BJ (cell line): ENCODE data around the gene PDZD4. TPM values are rescaled to one million over a fixed set of nuclear protein-coding genes. Genes with fewer than 3 reads are reported as not detected.

Experiments used
- CTCF ChIA-PET: fragments of 350-600 bp; formaldehyde crosslinking; extraction: SDS; loops from one replicate; lab custom pipeline; 2021; ENCODE audit warnings: antibody characterized with exemption, inconsistent platforms; lab: Yijun Ruan, JAX
- POLR2A ChIA-PET: fragments of 300-600 bp; sonication (Branson Sonifier 250); formaldehyde crosslinking; extraction: SDS; loops from one replicate; lab custom pipeline; 2021; ENCODE audit warnings: antibody characterized with exemption; lab: Charles Lee
- DNase-seq: peaks from one replicate; pipeline ENCODE4 v3.0.0-alpha.2; 2011; ENCODE audit warnings: low read depth
- H3K27me3 ChIP-seq: 2 replicates; pipeline ENCODE4 v1.6.0; 2011; ENCODE audit warnings: low read length; ENCODE audit not compliant: control insufficient read depth, insufficient read depth
- H3K36me3 ChIP-seq: 2 replicates; pipeline ENCODE4 v1.5.1; 2011; ENCODE audit warnings: low read length; ENCODE audit not compliant: control insufficient read depth, insufficient read depth
- H3K4me3 ChIP-seq: 2 replicates; pipeline ENCODE4 v1.5.1; 2011; ENCODE audit warnings: low read depth, mild to moderate bottlenecking, control low read depth, low read length
- polyA plus RNA-seq: library from polyadenylated mRNA; depleted of rRNA; stranded (reverse); fragments of >200 nt; gene quantifications from 2 replicates; pipeline ENCODE4 v1.2.3, GENCODE V29; 2011
- TF ChIP-seq, protein P1 (sequence below): IDR thresholded peaks from 2 replicates; pipeline ENCODE4 v1.5.1; 2011; ENCODE audit warnings: low read depth, mild to moderate bottlenecking, control low read depth, inconsistent platforms, low read length, moderate library complexity; ENCODE audit not compliant: insufficient read depth

The PDZD4 gene
- polyA plus RNA-seq, 1 experiment, result 0.82 TPM

DNA sequence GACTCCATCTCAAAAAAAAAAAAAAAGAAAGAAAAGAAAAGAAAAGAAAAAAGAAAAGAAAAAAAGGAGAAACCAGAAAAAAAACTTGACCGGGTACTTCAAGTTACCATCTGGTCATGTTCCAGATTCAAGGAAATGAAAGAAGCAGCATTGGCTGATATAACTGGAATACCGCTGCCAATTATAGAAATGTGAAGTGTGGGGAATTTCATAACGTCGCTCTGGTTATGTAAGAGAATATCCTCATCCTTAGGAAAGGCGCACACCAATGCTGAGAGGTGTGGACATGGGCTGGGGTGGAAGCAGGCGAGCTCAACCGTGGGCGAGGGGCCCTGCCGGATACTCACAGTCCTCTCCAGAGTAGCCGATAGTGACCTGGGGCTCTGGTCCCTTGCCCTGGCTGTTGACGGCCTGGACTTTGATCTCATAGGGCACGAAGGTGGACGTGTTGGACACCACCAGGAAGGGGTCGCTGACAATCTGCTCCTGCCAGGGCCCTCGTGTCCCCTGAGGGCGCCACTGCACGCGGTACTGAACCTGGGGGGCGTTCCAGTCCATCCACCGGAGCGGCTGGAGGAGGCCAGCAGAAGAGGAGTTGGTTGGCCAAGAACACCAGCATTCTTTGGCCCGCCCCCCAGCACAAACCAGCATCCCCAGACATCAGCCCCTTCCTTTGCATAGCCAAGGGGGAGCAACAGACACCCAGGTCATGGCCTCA, 36.1 kb upstream of the PDZD4 start:
- POLR2A ChIA-PET, result no interaction called here
- TF ChIP-seq, protein P1, sequence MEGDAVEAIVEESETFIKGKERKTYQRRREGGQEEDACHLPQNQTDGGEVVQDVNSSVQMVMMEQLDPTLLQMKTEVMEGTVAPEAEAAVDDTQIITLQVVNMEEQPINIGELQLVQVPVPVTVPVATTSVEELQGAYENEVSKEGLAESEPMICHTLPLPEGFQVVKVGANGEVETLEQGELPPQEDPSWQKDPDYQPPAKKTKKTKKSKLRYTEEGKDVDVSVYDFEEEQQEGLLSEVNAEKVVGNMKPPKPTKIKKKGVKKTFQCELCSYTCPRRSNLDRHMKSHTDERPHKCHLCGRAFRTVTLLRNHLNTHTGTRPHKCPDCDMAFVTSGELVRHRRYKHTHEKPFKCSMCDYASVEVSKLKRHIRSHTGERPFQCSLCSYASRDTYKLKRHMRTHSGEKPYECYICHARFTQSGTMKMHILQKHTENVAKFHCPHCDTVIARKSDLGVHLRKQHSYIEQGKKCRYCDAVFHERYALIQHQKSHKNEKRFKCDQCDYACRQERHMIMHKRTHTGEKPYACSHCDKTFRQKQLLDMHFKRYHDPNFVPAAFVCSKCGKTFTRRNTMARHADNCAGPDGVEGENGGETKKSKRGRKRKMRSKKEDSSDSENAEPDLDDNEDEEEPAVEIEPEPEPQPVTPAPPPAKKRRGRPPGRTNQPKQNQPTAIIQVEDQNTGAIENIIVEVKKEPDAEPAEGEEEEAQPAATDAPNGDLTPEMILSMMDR, result no peak
- Histone ChIP-seq H3K4me3 (no peak overlapping the region), H3K36me3 (peaks cover 6% of the 10 kb centered on the region), H3K27me3 (no peaks in the 10 kb centered on the region)
- DNase-seq, result no peak
- CTCF ChIA-PET, result no interaction called here

DNA sequence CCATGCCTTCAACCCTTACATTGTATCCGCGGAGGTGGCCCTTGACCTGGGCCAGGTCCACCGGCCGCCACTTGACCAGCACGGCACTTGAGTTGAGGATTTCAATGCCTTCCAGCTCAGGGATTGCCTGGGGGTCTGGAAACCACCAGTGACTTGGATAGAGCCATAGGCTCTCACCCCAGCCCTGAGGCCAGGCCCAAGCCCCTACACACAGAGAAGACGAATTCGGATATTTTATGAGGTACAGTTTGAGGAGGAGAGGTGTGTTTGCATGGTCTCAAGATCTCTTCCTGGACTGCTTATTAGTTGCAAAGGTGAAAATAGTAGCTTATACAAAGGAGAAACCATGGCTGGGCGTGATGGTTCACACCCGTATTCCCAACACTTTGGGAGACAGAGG, 35.3 kb upstream of the PDZD4 start:
- Histone ChIP-seq H3K4me3 (no peak overlapping the region), H3K27me3 (no peaks in the 10 kb centered on the region), H3K36me3 (peaks cover 6% of the 10 kb centered on the region)
- ChIA-PET CTCF (no interaction called here), POLR2A (no interaction called here)
- TF ChIP-seq, protein P1, result no peak
- DNase-seq, result no peak

DNA sequence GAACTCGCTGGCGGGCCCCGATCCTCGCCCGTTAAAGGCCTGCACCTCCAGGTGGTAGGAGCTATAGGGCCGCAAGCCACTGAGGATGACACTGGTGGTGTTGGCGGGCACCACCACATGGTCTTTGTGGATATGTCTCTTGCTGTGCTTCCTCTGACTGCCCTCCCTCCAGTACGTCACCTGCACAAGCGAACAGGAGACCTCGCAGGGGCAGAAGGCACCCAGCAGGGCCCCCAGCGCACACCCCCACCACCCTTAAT, 34.9 kb upstream of the PDZD4 start:
- Histone ChIP-seq H3K27me3 (no peaks in the 10 kb centered on the region), H3K4me3 (no peak overlapping the region), H3K36me3 (peaks cover 6% of the 10 kb centered on the region)
- DNase-seq, result no peak
- ChIA-PET CTCF (no interaction called here), POLR2A (no interaction called here)
- TF ChIP-seq, protein P1, result no peak

DNA sequence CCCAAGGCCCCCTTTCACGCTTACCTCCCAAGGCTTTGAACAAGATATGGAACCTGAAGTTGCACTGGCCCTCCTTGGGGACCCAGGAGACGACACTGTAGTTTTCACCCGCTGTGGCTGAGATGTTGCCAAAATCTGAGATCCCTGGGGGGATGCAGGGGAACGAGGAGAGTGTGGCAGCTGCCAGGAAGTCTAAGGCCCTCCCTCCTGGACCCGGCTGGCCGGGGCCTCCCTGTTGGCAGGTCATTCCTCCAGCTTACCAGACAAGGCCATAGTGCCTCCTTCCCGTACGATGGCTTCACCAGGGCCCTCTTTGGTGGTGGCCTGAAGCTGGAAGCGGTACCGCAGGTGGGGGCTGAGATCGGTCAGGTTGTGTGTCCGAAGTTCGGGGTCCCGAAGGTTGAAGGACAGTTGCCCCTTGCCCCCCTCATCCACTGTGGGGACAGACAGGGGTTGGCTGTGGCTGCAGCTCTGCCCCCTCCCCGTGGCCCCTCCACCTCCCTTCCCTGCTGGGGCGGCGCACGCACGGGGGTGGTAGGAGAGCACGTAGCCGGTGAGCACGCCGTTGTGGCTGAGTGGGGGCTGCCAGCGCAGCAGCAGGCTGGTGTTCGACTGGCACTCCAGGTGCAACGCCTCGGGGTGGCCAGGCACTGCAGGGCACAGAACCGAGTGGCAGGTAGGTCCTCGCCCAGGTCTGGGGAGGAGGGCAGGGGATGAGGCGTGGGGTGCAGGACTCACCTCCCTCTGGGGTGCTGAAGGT, 34.4 kb upstream of the PDZD4 start:
- no peak overlapping the region for H3K4me3 ChIP-seq
- POLR2A ChIA-PET, result no interaction called here
- CTCF ChIA-PET, result no interaction called here
- DNase-seq, result no peak
- H3K36me3 ChIP-seq, result peaks cover 4% of the 10 kb centered on the region
- TF ChIP-seq, protein P1, result no peak
- H3K27me3 ChIP-seq, result no peaks in the 10 kb centered on the region

DNA sequence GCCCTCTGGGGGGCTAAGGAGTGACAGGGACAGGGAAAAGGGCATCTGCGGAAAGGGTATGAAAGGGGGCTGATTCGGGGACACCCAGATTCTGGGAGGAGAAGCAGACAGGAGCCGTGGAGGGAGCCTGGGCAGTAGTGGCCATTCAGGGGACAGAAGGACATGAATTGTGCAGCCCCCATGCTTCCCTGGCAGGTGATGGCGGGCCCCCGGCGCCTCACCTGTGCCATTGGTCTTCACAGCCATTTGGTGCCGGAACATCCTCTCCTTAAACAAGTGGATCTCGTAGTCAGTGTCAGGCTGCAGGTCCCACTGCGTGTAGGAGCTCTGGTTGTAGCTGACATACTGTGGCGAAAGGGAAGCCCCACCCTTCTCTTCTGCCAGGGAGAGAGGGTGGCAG, 33.8 kb upstream of the PDZD4 start:
- Histone ChIP-seq H3K4me3 (no peak overlapping the region), H3K27me3 (no peaks in the 10 kb centered on the region), H3K36me3 (peaks cover 3% of the 10 kb centered on the region)
- TF ChIP-seq, protein P1, result no peak
- no peak for DNase-seq
- CTCF ChIA-PET, result no interaction called here
- POLR2A ChIA-PET, result no interaction called here
